Sigmoid colon (tissue), 7 donors: ENCODE results near the gene ELF4. TPM values are rescaled to one million over a fixed set of nuclear protein-coding genes. Genes with fewer than 3 reads are reported as not detected.

ENCODE experiments used
- DNase-seq: peaks from one replicate; pipeline ENCODE4 v3.0.0-alpha.2; 2019
- H3K27ac ChIP-seq, 4 donors: fragments of 200-600 bp; sonication (generic); one replicate each; pipeline ENCODE4 v1.5.1; 2016 to 2019; ENCODE audit warnings: mild to moderate bottlenecking in 1 of 4
- H3K27me3 ChIP-seq, 3 donors: fragments of 200-600 bp; sonication (generic); one replicate each; pipeline ENCODE4 v1.5.1; 2019; ENCODE audit warnings: mild to moderate bottlenecking in 1 of 3
- H3K36me3 ChIP-seq, 4 donors: fragments of 200-600 bp; sonication (generic); one replicate each; pipeline ENCODE4 v1.5.1; 2016 to 2019
- H3K4me1 ChIP-seq, 4 donors: fragments of 200-600 bp; sonication (generic); one replicate each; pipeline ENCODE4 v1.5.1; 2017 to 2019
- H3K4me3 ChIP-seq, 4 donors: fragments of 200-600 bp; sonication (generic); one replicate each; pipeline ENCODE4 v1.5.1; 2017 to 2019; ENCODE audit warnings: mild to moderate bottlenecking in 2 of 4, moderate library complexity in 1 of 4
- H3K9me3 ChIP-seq, 4 donors: fragments of 200-600 bp in 3 of 4; sonication (generic) in 3 of 4; one replicate each; pipeline versions ENCODE4 v1.5.1 to v1.6.1; 2013 to 2019
- CTCF ChIP-seq, 4 experiments: fragments of 450-650 bp in 3 of 4; fragments of 200-600 bp in 1 of 4; IDR thresholded peaks; one replicate each; pipeline ENCODE4 v1.5.1; 2016 to 2019; ENCODE audit warnings: antibody characterized with exemption in 4 of 4, mild to moderate bottlenecking in 3 of 4, moderate library complexity in 2 of 4
- EP300 ChIP-seq, 4 donors: sonication (generic); formaldehyde crosslinking; IDR thresholded peaks; one replicate each; pipeline ENCODE4 v1.6.1; 2017; ENCODE audit warnings: antibody characterized with exemption in 4 of 4
- POLR2A ChIP-seq, 2 donors: fragments of 450-650 bp; IDR thresholded peaks; one replicate each; pipeline ENCODE4 v1.6.1; 2016; ENCODE audit warnings: antibody characterized with exemption in 2 of 2, mild to moderate bottlenecking in 2 of 2, moderate library complexity in 2 of 2
- POLR2AphosphoS5 ChIP-seq, 4 donors: sonication (generic); formaldehyde crosslinking; IDR thresholded peaks; one replicate each; pipeline ENCODE4 v1.6.1; 2017; ENCODE audit warnings: antibody characterized with exemption in 4 of 4
- WGBS, 2 donors: extraction: QIAGEN DNeasy Blood & Tissue Kit; methylation state at CpG; one replicate each; pipeline ENCODE4 v1.1.7; 2013; 5-methylcytosine and 5-hydroxymethylcytosine counted together
- intact Hi-C: fragments of 100-400 bp; cut with DNase I; formaldehyde crosslinking; loops from one replicate; pipeline ENCODE4 v1.15.1; 2023
- polyA plus RNA-seq, 3 donors: library from polyadenylated mRNA; stranded (reverse); fragments of 200-250 nt; gene quantifications; one replicate each; pipeline ENCODE4 v1.2.3, GENCODE V29; 2013
- total RNA-seq, 4 donors: library from RNA; depleted of rRNA; stranded (reverse); fragments of >200 nt; gene quantifications; one replicate each; pipeline ENCODE4 v1.1.0, GENCODE V29; 2016
- donor health status: healthy with polysubstance abuse.
- donor health status: Bipolar disorder and iron deficiency.
- donor health status: healthy.

The ELF4 gene
- total and polyA plus RNA-seq, 7 donors: 4.6 to 25.9 (median 7.8) TPM

DNA sequence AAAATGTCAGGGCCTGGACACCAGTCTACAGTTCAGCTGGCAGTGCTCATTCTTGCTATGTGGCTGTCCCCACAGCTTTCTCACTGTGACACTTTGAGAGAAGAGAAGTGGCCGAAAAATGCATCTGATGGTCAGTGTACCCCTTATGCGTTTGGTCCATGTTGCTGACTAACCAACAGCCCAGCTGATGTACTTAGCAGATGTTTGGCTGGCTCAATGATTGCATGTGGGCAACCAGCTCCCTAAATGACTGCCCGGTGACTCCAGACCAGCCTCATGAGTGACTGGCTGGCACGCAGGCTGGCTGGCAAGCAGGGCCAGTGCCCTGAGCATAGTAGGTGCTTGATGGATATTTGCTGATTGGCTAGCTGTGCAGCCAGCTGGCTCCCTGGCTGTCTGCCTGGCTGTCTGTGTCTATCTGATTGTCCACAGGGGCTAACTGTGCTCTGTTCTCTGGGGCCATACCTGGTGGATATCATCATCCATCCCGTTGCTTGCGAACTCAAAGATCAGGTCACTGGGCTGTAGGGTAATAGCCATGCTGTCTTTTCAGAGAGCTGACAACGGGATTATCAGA lies 29.4 kb downstream of the ELF4 start:
- Histone ChIP-seq H3K9me3 (no peaks in the 10 kb centered on the region), H3K36me3 (no peaks in the 10 kb centered on the region), H3K4me1 (peaks cover 0 to 17% (median 8%) of the 10 kb centered on the region in 4 donors), H3K27me3 (no peaks in the 10 kb centered on the region), H3K27ac (peak overlapping the region in 2 of 4 donors; percentile 37 to 52), H3K4me3 (no peak overlapping the region)
- WGBS, 2 donors: 85 to 90% methylated on average over 7 of the region's 7 CpGs
- intact Hi-C loops: loop anchor here (2.0 to 5.0 kb wide), 2 partner anchors 40 to 91 kb away; partner anchors contain the start of gene RAB33A
- TF ChIP-seq EP300 (IDR thresholded peaks at IDR 0.05) (no peak), POLR2AphosphoS5 (IDR thresholded peaks at IDR 0.05) (no peak), CTCF (IDR thresholded peaks at IDR 0.05) (no peak), POLR2A (IDR thresholded peaks at IDR 0.05) (no peak)
- DNase-seq: no peak

DNA sequence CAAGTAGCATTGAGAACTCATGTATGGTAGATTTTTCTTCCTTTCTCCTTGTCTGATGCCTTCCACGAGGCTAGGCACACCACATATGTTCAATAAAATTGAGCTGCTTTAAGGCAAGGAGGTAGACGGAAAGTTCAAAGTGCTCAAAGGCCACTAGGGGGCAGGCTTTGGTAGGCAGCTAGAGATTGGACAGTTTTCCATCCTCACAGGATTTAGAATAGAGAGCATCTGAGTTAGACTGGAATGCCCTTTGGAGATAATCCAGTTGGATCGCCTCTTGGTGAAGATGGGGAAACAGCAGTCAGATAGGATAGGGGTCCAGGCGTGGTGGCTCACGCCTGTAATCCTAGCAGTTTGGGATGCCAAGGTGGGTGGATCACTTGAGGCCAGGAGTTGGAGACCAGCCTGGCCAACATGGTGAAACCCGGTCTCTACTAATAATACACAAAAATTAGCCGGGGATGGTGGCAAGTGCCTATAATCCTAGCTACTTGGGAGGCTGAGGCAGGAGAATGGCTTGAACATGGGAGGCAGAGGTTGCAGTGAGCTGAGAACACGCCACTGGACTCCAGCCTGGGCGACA lies 30.4 kb downstream of the ELF4 start:
- WGBS, 2 donors: 43 to 51% methylated on average over 9 of the region's 9 CpGs
- Histone ChIP-seq H3K9me3 (no peaks in the 10 kb centered on the region), H3K4me3 (no peak overlapping the region), H3K27ac (no peak overlapping the region), H3K4me1 (peaks cover 0 to 17% (median 8%) of the 10 kb centered on the region in 4 donors), H3K27me3 (no peaks in the 10 kb centered on the region), H3K36me3 (no peaks in the 10 kb centered on the region)
- intact Hi-C loops: loop anchor here (1.0 to 5.0 kb wide), 3 partner anchors 41 to 112 kb away; partner anchors contain the start of gene RAB33A
- peak; percentile 83 for DNase-seq
- TF ChIP-seq EP300 (IDR thresholded peaks at IDR 0.05) (no peak), POLR2AphosphoS5 (IDR thresholded peaks at IDR 0.05) (peak in 1 of 4 donors; percentile 18), CTCF (IDR thresholded peaks at IDR 0.05) (peak; percentile 13 to 54 (median 52)), POLR2A (IDR thresholded peaks at IDR 0.05) (no peak)

DNA sequence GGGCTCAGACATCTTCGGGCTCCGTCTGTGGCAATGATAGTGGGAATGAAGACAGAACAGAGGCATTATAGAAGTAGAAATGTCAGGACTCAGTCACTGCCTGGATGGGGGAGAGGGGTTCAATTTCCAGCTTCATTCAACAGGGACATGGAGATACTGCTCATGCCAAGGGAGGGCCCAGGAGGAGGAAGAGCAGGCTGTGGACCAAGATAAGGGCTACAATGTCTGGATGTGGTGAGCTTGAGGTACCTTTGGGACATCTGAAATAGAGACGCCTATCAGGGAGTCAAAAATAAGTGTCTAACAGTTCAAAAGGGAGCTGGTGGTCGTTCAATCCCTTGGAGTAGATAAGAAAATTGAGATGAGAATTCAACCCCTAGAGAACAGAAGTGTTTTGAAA lies 34.5 kb downstream of the ELF4 start:
- TF ChIP-seq EP300 (IDR thresholded peaks at IDR 0.05) (no peak), CTCF (IDR thresholded peaks at IDR 0.05) (no peak), POLR2A (IDR thresholded peaks at IDR 0.05) (no peak), POLR2AphosphoS5 (IDR thresholded peaks at IDR 0.05) (no peak)
- no peaks in the 10 kb centered on the region for H3K27me3 ChIP-seq
- WGBS, 2 donors: 87 to 89% methylated on average over 4 of the region's 4 CpGs
- peaks cover 0 to 8% (median 3%) of the 10 kb centered on the region in 4 donors for H3K36me3 ChIP-seq
- intact Hi-C loops: no loop called here
- H3K4me1 ChIP-seq: no peaks in the 10 kb centered on the region
- no peaks in the 10 kb centered on the region for H3K9me3 ChIP-seq
- DNase-seq: no peak
- H3K4me3 ChIP-seq: no peak overlapping the region
- no peak overlapping the region for H3K27ac ChIP-seq

DNA sequence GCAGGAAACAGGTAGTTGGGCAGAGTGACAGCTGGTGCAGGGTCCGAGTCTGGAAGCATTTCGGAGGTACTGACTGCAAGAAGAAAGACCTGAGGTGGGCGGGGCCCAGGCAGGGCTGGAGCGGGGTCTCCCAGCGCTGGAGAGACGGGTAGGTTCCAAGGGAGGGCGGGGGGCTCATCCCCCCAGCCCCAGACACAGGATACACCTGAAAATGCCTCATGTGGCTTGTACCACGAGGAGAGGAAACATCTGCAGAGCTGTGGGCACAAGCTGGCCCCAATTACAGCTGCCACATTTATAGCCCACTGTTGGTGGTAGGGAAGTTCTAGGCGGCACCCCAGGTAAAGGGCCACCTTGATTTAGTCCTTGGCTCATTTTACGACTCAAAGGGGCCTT lies 38.0 kb downstream of the ELF4 start:
- Histone ChIP-seq H3K9me3 (no peaks in the 10 kb centered on the region), H3K27ac (no peak overlapping the region), H3K4me1 (no peaks in the 10 kb centered on the region), H3K36me3 (peaks cover 0 to 29% (median 5%) of the 10 kb centered on the region in 4 donors), H3K27me3 (no peaks in the 10 kb centered on the region), H3K4me3 (no peak overlapping the region)
- no peak for DNase-seq
- 23 to 47% methylated on average over 10 of the region's 10 CpGs for WGBS, 2 donors
- intact Hi-C loops: no loop called here
- no peak for TF ChIP-seq EP300 (IDR thresholded peaks at IDR 0.05)
- no peak for TF ChIP-seq POLR2AphosphoS5 (IDR thresholded peaks at IDR 0.05)
- no peak for TF ChIP-seq CTCF (IDR thresholded peaks at IDR 0.05)
- TF ChIP-seq POLR2A (IDR thresholded peaks at IDR 0.05): no peak
